Measurements from ENCODE around the gene COL6A6. TPM values are rescaled to one million over a fixed set of nuclear protein-coding genes. Genes with fewer than 3 reads are reported as not detected.

Gene COL6A6, protein sequence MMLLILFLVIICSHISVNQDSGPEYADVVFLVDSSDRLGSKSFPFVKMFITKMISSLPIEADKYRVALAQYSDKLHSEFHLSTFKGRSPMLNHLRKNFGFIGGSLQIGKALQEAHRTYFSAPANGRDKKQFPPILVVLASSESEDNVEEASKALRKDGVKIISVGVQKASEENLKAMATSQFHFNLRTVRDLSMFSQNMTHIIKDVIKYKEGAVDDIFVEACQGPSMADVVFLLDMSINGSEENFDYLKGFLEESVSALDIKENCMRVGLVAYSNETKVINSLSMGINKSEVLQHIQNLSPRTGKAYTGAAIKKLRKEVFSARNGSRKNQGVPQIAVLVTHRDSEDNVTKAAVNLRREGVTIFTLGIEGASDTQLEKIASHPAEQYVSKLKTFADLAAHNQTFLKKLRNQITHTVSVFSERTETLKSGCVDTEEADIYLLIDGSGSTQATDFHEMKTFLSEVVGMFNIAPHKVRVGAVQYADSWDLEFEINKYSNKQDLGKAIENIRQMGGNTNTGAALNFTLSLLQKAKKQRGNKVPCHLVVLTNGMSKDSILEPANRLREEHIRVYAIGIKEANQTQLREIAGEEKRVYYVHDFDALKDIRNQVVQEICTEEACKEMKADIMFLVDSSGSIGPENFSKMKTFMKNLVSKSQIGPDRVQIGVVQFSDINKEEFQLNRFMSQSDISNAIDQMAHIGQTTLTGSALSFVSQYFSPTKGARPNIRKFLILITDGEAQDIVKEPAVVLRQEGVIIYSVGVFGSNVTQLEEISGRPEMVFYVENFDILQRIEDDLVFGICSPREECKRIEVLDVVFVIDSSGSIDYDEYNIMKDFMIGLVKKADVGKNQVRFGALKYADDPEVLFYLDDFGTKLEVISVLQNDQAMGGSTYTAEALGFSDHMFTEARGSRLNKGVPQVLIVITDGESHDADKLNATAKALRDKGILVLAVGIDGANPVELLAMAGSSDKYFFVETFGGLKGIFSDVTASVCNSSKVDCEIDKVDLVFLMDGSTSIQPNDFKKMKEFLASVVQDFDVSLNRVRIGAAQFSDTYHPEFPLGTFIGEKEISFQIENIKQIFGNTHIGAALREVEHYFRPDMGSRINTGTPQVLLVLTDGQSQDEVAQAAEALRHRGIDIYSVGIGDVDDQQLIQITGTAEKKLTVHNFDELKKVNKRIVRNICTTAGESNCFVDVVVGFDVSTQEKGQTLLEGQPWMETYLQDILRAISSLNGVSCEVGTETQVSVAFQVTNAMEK (N-terminal part only)
- polyA plus RNA-seq (ENCODE audit: insufficient read length): 83.1 TPM

DNA sequence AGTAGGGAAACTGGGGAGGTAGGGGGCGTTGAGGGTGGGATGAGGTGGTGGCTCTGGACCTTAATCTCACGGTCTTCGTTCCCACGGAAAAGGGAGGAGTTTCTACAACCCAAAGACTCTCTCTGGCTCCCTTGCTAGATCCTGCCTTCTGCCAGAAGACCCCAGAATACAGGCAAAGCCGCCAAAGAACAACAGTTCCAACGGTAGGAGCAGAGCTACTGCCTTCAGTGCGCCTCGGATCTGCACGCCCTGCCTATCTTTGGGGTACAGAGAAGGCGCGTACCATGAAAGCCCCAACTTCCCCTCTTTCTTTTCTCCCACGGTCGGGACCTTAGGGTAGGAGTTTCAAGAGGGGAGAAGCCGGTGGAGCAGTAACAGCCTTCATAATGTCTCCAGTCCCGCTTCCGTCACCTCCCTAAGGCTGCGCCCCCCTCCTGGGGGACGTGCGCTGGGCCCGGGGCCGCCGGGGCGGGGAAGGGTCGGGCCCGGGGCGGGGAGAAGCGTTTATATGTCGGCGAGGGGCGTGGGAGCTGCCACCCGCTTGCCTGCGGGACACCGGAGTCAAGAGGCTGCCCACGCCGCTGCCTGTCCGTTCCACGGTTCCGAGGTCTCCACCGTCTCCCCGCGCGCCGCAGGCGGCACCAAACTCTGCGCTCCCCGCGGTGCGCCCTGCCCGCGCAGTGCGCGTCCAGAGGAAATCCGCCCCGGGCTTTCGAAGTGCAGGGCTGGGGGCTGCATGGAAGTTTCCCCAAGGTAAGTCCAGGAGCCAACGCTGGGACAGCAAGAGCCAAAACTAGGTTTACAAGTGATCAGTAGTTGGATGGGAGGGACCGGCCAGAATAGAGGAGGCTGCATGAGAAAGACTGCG is at the start of gene COL6A6:
Gene COL6A6 (plus strand): TSS at position 533 of the 868 bp plus-strand sequence. CDS start 43,188 bp downstream, outside the sequence.
- peak; percentile 53 for DNase-seq

DNA sequence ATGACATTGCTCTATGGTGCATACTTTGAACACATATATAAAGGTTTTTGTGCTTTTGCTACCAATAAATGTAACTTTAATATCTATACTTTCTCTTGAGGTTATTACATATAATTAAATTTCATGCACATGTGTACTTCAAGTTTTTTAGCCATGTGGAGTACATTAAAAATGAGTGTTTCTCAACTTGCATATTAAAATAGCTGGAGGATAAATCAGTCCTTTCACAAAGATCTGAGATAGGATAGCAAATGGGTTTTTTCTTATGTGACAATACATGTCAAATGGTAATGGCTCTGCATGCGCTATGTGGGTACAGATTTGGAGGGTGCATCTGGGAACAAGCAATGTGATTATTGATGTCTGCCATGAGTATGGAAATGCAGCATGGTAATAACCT is 48.7 kb upstream of the COL6A6 start:
- DNase-seq: no peak

DNA sequence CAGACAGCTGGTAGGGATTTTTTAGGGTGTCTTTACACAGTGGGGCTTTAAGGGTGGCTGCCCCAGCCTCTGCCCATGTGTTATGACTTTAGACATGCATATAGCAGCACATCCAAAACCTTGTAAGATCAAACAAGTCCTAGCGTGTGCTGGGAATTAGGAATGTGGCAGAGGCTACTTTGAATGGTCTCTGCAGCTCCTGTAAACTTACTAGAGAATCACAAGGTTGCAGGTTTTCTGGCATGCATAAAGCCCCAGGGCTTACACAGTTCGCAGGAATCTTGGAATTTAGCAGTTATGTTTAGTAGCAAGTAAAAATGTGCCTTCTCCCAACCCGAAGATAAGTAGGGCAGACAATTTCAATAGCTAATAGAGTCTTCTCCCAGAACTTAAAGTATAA is 46.9 kb upstream of the COL6A6 start:
- DNase-seq: no peak

DNA sequence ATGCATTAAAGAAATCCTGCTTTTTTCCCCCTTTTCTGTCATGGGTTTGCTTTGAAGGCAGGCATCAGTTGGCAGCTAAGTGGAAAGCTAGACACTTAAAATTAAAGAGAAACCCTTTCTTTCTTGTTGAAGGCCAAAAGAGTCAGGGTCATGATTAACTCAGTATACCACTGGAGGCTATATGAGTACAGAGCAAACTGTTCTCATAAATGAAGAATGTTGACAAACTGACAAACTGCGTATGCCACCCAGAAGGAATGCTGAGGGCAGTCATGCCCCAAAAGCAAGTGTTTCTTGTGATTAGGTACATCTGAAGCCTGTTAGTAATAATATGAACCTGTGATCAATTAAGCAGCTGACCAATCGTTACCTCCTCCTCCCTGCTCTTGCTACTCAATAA is 43.6 kb upstream of the COL6A6 start:
- DNase-seq: no peak

DNA sequence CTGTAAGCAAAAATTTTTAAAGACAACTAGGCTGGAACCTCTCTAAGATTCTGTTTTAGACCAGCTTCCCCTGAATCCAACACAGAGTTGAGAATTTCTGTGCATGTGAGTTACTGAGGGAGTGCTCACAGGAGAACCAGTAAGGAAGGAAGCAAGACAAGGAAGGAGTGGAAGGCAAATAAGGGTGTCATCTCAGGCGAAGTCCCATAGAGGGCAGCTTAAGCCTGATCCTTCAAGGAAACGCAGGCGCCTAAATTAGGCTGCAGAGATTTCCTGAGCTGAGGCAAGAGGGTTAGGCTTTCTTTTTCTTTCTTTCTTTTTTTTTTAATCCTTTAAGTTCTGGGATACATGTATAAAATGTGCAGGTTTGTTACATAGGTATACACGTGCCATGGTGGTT is 36.2 kb upstream of the COL6A6 start:
- DNase-seq: peak; percentile 72

DNA sequence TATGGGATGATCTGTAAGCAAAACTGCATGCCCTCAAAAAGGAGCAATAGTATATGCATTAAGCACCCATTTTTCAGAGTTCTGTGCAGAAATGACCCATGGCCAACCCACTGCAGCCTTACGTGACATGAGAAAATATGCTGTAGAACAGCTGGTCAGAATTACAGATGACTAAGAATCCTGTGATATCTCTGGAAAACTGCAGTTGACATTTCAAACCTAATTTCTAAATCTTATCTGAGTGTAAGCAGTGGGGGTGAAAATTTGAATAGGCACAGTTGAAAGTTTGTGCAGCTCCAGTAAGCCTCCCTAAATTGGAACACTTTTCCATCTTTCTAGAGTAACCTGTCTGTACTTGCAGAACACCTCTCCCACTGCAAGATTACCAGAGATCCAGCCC is 28.7 kb upstream of the COL6A6 start:
- DNase-seq: no peak

DNA sequence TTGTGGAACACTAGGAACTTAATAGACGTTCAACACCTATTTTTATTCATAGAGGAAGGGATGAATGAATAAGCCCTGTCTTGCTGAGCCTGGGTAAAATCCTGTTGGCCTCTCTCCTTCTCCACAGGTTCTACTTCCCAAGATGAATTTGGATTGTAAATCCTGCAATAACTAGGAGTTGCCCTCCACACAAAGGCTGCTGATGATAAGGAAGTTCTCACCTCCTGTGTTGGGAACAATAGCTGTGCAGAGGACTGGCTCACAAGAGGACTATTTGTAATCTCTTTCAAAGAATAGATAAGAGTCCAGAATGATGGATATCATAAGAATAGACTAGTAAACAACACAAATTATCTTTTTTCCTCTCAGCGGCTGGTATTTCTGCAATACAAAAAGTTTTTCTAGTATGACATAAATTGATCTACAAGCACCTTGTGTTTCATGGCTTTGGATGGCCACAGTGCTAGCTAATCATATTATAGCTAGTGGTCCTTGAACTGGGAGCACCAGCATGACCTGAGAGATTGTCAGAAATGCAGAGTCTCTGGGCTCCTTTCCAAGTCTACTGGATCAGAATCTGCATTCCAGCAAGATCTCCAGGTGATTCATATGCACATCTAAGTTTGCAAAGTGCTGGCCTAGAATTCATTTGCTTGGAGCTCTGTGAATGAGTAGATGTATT is 28.1 kb upstream of the COL6A6 start:
- no peak for DNase-seq

DNA sequence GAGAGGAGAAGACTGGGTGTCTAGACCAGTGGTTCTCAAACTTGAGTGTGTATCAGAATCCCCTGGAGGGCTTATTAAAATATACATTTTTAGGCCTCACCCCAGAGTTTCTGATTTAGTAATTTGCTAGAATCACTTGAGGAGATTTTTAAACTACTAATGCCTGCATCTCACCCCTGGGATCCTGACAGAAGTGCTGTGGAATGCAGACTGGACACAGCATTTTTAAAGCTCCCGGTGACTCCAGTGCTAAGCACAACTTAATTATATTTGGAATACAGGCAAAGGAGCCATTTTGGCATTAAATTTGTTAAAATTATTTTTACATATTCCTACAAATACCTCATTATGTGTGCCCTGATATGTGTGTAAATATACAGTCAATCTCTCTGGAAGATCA is 26.7 kb upstream of the COL6A6 start:
- no peak for DNase-seq

DNA sequence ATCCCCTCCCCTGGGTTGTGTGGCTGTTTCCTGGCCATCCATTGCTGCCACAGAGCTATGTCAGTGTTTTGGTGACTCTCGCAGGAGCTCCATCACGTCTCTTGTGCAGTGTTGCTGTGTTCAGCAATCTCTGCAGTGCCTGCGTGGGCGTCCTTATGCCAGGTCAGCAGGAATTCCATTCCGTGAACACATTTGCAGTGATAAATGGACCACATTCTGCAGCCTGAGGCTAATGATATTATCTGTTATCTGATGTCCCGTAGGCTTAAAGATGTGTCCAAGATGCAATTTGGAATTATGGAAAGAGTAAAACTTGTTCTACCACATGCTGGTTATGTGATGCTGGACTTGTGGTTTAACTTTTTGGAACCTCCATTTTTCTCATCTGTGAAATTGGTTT is 25.5 kb upstream of the COL6A6 start:
- DNase-seq: no peak

DNA sequence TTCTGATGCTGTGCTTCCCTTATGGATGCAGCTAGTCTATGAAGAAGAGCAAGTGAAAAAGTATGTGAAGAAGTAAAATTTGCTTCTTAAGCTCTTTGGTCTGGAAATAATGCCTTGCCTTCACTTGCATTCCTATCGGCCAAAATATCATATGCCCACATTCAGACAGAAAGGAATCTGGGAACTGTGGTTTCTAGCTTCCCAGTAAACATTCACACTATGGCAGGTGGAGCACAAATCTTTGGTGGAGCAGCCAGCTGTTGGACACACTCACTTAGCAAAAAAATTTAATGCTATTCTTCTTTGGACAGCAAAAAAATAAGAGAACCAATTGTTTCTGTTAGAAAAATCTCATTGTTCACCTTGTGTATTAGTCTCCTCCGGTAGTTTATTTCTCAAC is 12.3 kb upstream of the COL6A6 start:
- no peak for DNase-seq

DNA sequence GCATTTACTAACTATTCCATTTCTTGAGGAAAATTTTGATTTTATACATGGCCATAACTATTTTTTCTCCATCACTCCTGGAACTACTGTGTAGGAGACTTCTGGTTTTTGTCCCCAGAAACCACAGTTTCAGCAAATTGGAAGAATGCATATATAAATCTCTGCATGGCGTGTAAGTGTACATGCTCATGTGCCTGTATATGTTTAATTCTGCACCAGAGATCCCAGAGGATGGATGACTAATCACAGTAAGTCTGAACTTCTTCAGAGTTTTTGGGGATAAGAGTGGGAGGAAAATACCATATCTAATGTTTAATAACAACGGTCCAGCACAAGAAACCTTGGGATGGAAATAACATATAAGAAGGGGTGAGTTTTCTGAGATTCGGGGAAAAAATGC is 10.9 kb upstream of the COL6A6 start:
- DNase-seq: no peak

DNA sequence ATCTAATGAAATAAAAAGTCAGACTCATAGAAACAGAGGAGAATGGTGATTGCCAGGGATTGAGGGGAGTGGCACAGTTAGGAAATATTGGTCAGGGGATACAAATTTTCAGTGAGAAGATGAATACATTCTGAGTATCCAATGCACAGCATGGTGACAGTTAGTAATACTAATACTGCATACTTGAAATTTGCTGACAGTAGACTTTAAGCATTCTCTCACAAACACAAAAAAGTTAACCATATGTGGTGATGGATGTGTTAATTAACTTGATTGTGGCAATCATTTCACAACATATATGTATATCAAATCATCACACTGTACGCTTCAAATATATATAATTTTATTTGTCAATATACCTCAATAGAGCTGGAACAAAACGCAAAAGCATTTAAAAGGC is 9.2 kb upstream of the COL6A6 start:
- no peak for DNase-seq

DNA sequence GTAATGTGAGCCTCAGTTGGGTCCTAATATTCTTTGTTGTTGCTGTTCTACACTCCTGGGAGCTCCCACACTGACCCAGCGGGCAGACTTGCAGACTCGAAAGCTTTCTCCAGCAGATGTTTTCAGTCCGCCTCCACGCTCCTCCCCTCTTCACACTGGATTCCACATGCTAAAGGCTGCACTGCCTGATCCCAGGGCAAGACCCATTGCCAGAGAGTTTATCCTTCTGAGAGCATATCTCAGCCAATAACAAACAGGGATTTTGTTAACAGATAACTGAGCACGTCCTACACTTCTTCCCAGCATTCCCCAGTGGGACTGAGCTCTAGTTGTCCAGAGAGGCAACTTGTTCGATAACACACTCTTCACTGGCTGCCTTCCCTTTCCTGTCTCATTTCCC is 8.0 kb upstream of the COL6A6 start:
- peak; percentile 74 for DNase-seq

DNA sequence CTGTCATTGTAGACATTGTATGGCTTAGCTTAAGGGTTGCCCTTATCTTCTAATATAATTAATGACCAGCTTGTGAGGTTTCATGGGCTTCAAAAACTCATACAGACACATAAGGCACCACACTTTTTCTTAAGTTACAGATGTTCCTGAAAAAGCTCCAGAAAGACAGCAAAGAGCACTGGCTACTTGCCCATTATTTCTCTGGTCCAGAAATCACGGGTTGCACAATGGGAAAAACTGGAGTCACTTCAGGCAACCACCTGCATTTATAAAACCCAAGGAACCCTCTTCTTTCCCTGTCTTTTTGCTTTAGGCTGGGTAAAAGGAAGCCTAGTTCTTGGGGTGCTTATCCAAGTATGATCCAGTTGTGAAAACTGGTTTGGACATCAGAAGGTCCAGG is 2.3 kb upstream of the COL6A6 start:
- peak; percentile 54 for DNase-seq

DNA sequence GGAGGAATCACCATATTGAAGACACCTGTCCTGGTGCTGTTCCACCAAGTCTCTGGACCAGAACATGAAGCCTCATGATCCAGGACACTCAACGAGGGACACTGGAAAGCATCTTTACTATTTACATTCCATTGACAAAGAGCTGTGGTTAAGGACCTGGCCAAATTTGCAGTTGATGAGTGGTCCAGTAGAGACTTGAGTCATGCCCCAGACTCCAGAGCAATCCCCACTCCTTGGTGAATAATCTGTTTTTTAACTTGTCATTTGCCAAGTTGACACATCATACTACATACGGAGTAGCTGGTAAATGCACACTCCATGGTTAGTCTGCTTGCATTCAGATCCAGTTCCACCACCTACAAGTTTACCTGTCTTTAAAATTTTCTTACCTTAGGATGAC is 1.2 kb upstream of the COL6A6 start:
- DNase-seq: no peak

DNA sequence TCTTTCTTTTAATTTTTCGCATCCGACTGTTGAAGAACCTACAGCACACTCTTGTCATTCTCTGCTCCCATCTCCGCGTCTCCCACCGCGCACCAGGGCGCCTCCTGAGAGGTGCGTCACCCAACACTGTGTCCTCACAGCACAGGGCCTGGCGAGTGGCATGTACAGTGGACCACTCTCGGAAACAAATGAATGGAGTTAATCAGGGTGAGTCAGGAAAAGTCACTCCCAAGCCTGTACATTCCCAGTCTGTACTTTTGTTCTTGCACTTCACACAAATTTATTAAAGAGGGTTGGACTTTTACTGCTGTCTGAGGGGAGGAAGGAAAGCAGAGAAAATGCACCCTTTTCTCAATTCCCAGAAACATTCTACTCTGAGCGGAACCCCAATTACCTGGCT is 625 bp downstream of the COL6A6 start:
- peak; percentile 38 for DNase-seq

DNA sequence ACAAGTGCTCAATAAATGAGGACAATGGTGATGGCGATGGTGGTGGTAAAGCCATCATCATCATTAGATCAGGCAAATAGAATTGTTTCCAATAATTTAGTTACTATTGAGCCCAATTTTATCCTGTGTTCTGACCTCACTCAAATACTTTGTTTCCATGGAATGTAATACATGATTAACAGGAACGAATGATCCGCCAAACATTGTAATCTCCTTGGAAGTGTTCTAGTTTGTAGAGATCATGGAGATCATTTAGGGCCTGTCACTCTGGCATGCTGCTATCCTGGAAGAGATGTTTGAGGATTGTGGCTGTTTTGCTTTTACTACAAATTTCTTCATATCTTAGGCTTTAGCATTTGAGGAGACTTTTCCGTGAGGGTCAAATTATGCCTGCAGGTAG is 2.8 kb downstream of the COL6A6 start:
- no peak for DNase-seq

DNA sequence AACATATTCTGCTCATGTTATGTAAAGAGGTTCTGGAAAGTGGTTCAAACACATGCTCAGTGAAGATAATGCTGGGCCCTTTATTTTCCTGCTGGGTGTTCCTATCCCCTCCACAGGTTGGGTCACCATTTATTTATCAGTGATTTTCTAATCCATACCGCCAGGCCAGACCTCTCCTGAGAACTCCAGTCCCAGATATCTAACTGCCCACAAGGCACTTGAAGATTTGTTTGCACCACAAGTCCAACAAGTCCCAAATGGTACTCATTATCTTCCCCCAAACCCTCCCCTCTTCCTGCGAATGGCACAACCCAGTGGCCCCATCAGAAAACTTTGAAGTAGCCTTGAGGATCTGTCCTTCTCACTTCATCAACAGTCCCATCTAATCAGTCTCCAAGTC is 5.4 kb downstream of the COL6A6 start:
- DNase-seq: no peak

DNA sequence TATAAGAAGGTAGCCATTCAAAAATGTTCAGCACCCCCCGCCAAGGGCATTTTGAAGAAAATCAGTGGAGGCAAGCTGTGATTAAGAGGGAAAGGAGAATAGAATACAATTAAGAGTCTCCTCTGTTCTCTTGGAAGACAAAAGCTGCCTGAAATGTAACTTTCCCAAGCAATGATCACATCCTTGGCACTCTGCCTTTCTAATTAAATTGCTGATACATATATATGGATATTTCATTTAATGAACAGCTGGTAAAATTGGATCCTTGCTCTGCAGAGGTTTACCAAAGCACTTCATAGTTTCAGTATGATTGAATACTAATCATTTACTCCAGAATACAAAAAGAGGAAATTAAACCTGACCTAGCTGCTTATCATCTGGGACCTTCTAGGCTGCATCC is 10.4 kb downstream of the COL6A6 start:
- DNase-seq: no peak

DNA sequence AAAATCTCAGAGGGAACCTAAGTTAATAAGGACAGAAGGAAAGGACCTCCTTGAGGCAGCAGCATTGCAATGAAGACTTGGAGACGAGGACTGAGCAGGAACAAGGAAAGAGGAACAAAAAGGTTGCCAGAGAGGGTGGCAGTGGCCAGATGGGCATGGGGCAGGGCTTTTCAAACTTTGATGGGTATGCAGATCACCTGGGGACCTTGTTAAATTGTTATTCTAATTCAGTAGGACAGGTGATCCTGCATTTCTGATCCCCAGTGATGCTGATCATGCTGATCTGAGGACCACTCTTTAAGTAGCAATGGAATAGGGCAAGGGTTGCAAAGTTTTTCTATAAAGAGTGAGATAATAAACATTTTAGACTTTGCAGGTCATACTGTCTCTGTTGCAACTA is 11.1 kb downstream of the COL6A6 start:
- no peak for DNase-seq

DNA sequence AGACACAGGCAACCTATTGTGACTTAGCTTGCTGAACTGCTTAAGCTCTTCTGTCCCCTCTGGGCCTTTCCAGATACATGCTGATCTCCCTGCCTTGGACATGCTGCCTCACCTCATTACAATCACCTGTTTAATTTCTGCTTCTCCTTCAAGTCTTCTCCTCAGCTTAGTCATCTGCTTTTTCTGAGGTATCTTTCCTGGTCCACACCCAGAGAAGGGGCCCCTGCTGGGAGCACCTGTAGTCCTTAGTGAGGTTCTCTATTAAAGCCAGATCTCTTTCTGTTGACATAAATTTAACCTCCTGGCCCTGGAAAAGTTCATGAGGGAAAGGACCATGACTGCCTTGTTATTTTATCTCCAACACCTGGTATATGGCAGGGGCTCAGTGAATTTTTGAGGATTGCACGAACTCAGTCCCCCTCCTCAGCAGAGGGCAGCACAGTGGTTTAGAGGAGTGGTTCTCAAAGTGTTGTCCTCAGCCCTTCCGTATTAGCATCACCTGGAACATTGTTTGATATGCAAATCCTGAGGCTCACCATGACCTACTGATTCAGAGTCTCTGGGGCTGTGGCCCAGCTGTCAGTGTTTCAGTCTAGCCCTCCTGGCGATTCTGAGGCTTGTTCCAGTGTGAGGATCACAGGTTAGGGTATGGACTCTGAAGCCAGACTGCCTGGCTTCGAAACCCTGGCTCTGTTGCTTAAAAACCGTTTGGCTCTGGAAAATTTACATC is 12.7 kb downstream of the COL6A6 start:
- DNase-seq: no peak
